Liver (tissue), 9 donors: ENCODE measurements around the gene NIPAL3. TPM values are rescaled to one million over a fixed set of nuclear protein-coding genes. Genes with fewer than 3 reads are reported as not detected.

Experiments used
- DNase-seq: peaks from one replicate; pipeline ENCODE4 v3.0.0-alpha.2; 2017; ENCODE audit warnings: low spot score
- H3K27ac ChIP-seq, 2 donors: one replicate each; pipeline ENCODE4 v1.7.0; 2013; ENCODE audit warnings: inconsistent platforms in 2 of 2, low read length in 2 of 2, control low read depth in 1 of 2, low read depth in 1 of 2, mild to moderate bottlenecking in 1 of 2
- H3K27me3 ChIP-seq, 4 donors: one replicate each; pipeline versions ENCODE4 v1.6.1 to v1.7.0; 2013; ENCODE audit warnings: low read length in 3 of 4, inconsistent platforms in 1 of 4, mild to moderate bottlenecking in 1 of 4, moderate library complexity in 1 of 4; ENCODE audit not compliant: control insufficient read depth in 4 of 4, insufficient read depth in 4 of 4
- H3K36me3 ChIP-seq, 4 donors: one replicate each; pipeline versions ENCODE4 v1.6.1 to v1.7.0; 2013; ENCODE audit warnings: low read length in 3 of 4, mild to moderate bottlenecking in 3 of 4, low read depth in 1 of 4, moderate library complexity in 1 of 4; ENCODE audit not compliant: control insufficient read depth in 4 of 4, insufficient read depth in 3 of 4
- H3K4me1 ChIP-seq, 4 donors: one replicate each; pipeline versions ENCODE4 v1.6.1 to v1.7.0; 2013; ENCODE audit warnings: low read length in 3 of 4, mild to moderate bottlenecking in 3 of 4, moderate library complexity in 1 of 4; ENCODE audit not compliant: control insufficient read depth in 4 of 4, insufficient read depth in 4 of 4
- H3K4me3 ChIP-seq, 3 donors: one replicate each; pipeline versions ENCODE4 v1.6.1 to v1.7.0; 2013; ENCODE audit warnings: low read length in 3 of 3, control low read depth in 1 of 3, low read depth in 1 of 3, mild to moderate bottlenecking in 1 of 3
- H3K9ac ChIP-seq, 2 donors: one replicate each; pipeline ENCODE4 v1.7.0; 2013; ENCODE audit warnings: low read length in 2 of 2, mild to moderate bottlenecking in 2 of 2, moderate library complexity in 2 of 2, control low read depth in 1 of 2, low read depth in 1 of 2
- H3K9me3 ChIP-seq, 4 donors: one replicate each; pipeline versions ENCODE4 v1.6.1 to v1.7.0; 2013; ENCODE audit warnings: low read length in 3 of 4; ENCODE audit not compliant: control insufficient read depth in 4 of 4
- ATF3 ChIP-seq: IDR thresholded peaks from 2 replicates; pipeline ENCODE4 v1.6.1; 2016; ENCODE audit warnings: antibody characterized with exemption
- CTCF ChIP-seq: fragments of 150-350 bp; IDR thresholded peaks from 2 replicates; pipeline ENCODE4 v1.5.1; 2017; ENCODE audit warnings: improper control_type of control experiment, low read depth, low read length; ENCODE audit not compliant: missing input control
- EGR1 ChIP-seq, 2 donors: IDR thresholded peaks; 2 replicates each; pipeline ENCODE4 v1.6.1; 2016 to 2018; ENCODE audit warnings: antibody characterized with exemption in 2 of 2, low read depth in 2 of 2
- FOXA2 ChIP-seq: IDR thresholded peaks from 2 replicates; pipeline ENCODE4 v1.6.1; 2016; ENCODE audit warnings: antibody characterized with exemption
- GABPA ChIP-seq, 2 donors: IDR thresholded peaks in 1 of 2; conservative IDR thresholded peaks in 1 of 2; 2 replicates each; pipeline ENCODE4 v1.6.1; 2016; ENCODE audit warnings: antibody characterized with exemption in 2 of 2, mild to moderate bottlenecking in 1 of 2, moderate library complexity in 1 of 2
- HNF4A ChIP-seq, 2 donors: conservative IDR thresholded peaks; 2 replicates each; pipeline ENCODE4 v1.6.1; 2016; ENCODE audit warnings: antibody characterized with exemption in 2 of 2, mild to moderate bottlenecking in 2 of 2
- HNF4G ChIP-seq: IDR thresholded peaks from 2 replicates; pipeline ENCODE4 v1.6.1; 2016; ENCODE audit warnings: antibody characterized with exemption
- JUND ChIP-seq, 2 donors: IDR thresholded peaks; 2 replicates each; pipeline ENCODE4 v1.6.1; 2016; ENCODE audit warnings: antibody characterized with exemption in 2 of 2
- MAX ChIP-seq: IDR thresholded peaks from 2 replicates; pipeline ENCODE4 v1.6.1; 2016; ENCODE audit warnings: antibody characterized with exemption
- NR2F2 ChIP-seq: IDR thresholded peaks from 2 replicates; pipeline ENCODE4 v1.6.1; 2016; ENCODE audit warnings: antibody characterized with exemption
- RAD21 ChIP-seq, 2 donors: IDR thresholded peaks; 2 replicates each; pipeline ENCODE4 v1.6.1; 2016; ENCODE audit warnings: antibody characterized with exemption in 2 of 2, mild to moderate bottlenecking in 2 of 2
- RXRA ChIP-seq, 2 donors: IDR thresholded peaks; 2 replicates each; pipeline ENCODE4 v1.6.1; 2017 to 2018; ENCODE audit warnings: antibody characterized with exemption in 2 of 2, mild to moderate bottlenecking in 1 of 2
- SP1 ChIP-seq: IDR thresholded peaks from 2 replicates; pipeline ENCODE4 v1.6.1; 2018; ENCODE audit warnings: antibody characterized with exemption, mild to moderate bottlenecking
- TAF1 ChIP-seq: conservative IDR thresholded peaks from 2 replicates; pipeline ENCODE4 v1.6.1; 2016; ENCODE audit warnings: antibody characterized with exemption, mild to moderate bottlenecking
- YY1 ChIP-seq: IDR thresholded peaks from 2 replicates; pipeline ENCODE4 v1.6.1; 2016; ENCODE audit warnings: antibody characterized with exemption, mild to moderate bottlenecking
- ZBTB33 ChIP-seq: IDR thresholded peaks from 2 replicates; pipeline ENCODE4 v1.6.1; 2016; ENCODE audit warnings: antibody characterized with exemption
- WGBS: extraction: QIAGEN DNeasy Blood & Tissue Kit; methylation state at CpG from one replicate; pipeline ENCODE4 v1.1.7; 2013; 5-methylcytosine and 5-hydroxymethylcytosine counted together
- polyA plus RNA-seq, 2 donors: library from polyadenylated mRNA; stranded (reverse) in 1 of 2; unstranded in 1 of 2; fragments of 200-250 nt in 1 of 2; fragments of >200 nt in 1 of 2; fragmentation: Nextera tagmentation in 1 of 2; extraction: Ambion mirVana in 1 of 2; gene quantifications; one replicate each; pipeline versions ENCODE4 v1.2.1 to v1.2.3, GENCODE V29; 2013 to 2015
- total RNA-seq, 2 donors: library from RNA; depleted of rRNA; stranded (reverse); fragments of >200 nt; gene quantifications; one replicate each; pipeline ENCODE4 v1.2.3, GENCODE V29; 2014
- TF ChIP-seq, protein P1 (sequence below): IDR thresholded peaks from 2 replicates; pipeline ENCODE4 v1.6.1; 2016; ENCODE audit warnings: antibody characterized with exemption, mild to moderate bottlenecking
- donor health status: healthy.
- donor health status: healthy.
- donor health status: healthy.
- donor health status: healthy.
- donor health status: healthy.

The NIPAL3 gene
- total and polyA plus RNA-seq, 4 donors: 3.0 to 12.0 (median 6.0) TPM

DNA sequence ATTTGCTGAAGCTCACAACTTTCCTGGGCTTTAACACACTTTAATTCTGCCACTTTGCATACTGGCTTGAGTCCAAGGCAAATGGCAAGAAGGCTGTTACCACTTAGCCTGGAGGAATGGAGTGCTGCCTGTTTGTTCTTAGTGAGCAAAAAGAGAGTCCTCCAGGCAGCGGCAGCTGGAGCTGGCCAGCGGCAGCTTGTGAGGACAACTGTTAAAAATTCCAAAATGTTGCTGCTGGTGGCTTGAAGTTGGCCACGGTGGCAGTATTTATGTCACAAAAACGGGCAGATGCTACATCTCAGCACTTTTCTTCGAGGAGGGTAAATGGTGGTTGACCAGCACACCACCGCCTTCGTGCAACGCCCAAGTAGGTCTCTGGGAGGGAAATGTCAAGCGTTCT, 29.4 kb upstream of the NIPAL3 start (continued):
- TF ChIP-seq TAF1 (no peak), JUND (IDR thresholded peaks at IDR 0.05) (no peak), HNF4A (conservative IDR thresholded peaks at IDR 0.05) (no peak), EGR1 (IDR thresholded peaks at IDR 0.05; ENCODE audit: low read depth in 2 of 2) (no peak), MAX (no peak), YY1 (no peak)

GRCh38 chr1:24386931-24387330, 28.7 kb upstream of the NIPAL3 start:
- Histone ChIP-seq H3K36me3 (no peaks in the 10 kb centered on the region), H3K27me3 (no peaks in the 10 kb centered on the region), H3K4me1 (peaks cover 2 to 38% (median 36%) of the 10 kb centered on the region in 4 donors), H3K27ac (no peak overlapping the region), H3K4me3 (no peak overlapping the region), H3K9me3 (no peaks in the 10 kb centered on the region), H3K9ac (no peak overlapping the region)
- DNase-seq: no peak
- 89% methylated on average over 11 of the region's 11 CpGs for WGBS
- TF ChIP-seq SP1 (no peak), GABPA (IDR thresholded peaks at IDR 0.05 in 1 of 2, conservative IDR thresholded peaks at IDR 0.05 in 1 of 2) (no peak), ZBTB33 (no peak), TAF1 (no peak), NR2F2 (no peak), RAD21 (IDR thresholded peaks at IDR 0.05) (no peak), YY1 (no peak), MAX (no peak), FOXA2 (no peak), HNF4G (no peak), HNF4A (conservative IDR thresholded peaks at IDR 0.05) (no peak), JUND (IDR thresholded peaks at IDR 0.05) (no peak), EGR1 (IDR thresholded peaks at IDR 0.05; ENCODE audit: low read depth in 2 of 2) (no peak)
- TF ChIP-seq, protein P1, sequence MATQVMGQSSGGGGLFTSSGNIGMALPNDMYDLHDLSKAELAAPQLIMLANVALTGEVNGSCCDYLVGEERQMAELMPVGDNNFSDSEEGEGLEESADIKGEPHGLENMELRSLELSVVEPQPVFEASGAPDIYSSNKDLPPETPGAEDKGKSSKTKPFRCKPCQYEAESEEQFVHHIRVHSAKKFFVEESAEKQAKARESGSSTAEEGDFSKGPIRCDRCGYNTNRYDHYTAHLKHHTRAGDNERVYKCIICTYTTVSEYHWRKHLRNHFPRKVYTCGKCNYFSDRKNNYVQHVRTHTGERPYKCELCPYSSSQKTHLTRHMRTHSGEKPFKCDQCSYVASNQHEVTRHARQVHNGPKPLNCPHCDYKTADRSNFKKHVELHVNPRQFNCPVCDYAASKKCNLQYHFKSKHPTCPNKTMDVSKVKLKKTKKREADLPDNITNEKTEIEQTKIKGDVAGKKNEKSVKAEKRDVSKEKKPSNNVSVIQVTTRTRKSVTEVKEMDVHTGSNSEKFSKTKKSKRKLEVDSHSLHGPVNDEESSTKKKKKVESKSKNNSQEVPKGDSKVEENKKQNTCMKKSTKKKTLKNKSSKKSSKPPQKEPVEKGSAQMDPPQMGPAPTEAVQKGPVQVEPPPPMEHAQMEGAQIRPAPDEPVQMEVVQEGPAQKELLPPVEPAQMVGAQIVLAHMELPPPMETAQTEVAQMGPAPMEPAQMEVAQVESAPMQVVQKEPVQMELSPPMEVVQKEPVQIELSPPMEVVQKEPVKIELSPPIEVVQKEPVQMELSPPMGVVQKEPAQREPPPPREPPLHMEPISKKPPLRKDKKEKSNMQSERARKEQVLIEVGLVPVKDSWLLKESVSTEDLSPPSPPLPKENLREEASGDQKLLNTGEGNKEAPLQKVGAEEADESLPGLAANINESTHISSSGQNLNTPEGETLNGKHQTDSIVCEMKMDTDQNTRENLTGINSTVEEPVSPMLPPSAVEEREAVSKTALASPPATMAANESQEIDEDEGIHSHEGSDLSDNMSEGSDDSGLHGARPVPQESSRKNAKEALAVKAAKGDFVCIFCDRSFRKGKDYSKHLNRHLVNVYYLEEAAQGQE: no peak

DNA sequence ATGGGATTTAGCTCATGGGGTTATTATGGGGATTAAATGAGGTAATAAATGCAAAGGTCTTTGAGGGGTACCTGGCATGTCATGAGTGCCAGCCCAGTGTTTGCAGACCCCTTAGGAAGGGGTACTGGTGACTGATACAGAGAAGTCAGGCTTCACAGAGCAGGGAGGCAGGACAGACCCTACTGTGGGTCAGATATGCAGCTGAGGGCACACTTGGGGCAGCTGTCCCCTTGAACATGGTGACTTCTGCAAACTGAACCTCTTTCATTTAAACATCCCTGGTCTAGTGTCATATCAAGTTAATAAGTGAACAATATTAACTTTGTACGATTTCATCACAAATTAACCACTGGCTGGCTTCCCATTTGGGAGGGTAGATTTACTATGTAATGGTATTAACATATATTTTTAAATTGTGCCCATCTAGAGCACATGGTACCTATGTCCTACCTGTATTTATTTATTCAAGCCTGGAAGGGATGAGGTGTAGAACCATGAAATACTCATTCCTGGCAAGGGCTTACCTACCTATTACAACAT, 27.9 kb upstream of the NIPAL3 start:
- 25% methylated on average over 1 of the region's 1 CpG for WGBS
- Histone ChIP-seq H3K9ac (no peak overlapping the region), H3K4me3 (no peak overlapping the region), H3K9me3 (no peaks in the 10 kb centered on the region), H3K36me3 (no peaks in the 10 kb centered on the region), H3K27ac (peak overlapping the region; percentile 19 to 60), H3K27me3 (no peaks in the 10 kb centered on the region), H3K4me1 (peaks cover 2 to 42% (median 42%) of the 10 kb centered on the region in 4 donors)
- no peak for DNase-seq
- TF ChIP-seq HNF4A (conservative IDR thresholded peaks at IDR 0.05) (peak in 1 of 2 donors; percentile 9), ZBTB33 (no peak), HNF4G (no peak), ATF3 (peak; percentile 17), MAX (no peak), NR2F2 (no peak), EGR1 (IDR thresholded peaks at IDR 0.05; ENCODE audit: low read depth in 2 of 2) (no peak), SP1 (peak; percentile 11), RXRA (IDR thresholded peaks at IDR 0.05) (peak in 1 of 2 donors; percentile 40), TAF1 (no peak), RAD21 (IDR thresholded peaks at IDR 0.05) (peak in 1 of 2 donors; percentile 5), CTCF (no peak)
